Kidney glomerular epithelial cell (primary cell): ENCODE measurements around the gene AGPAT4.

Source experiments
- DNase-seq: peaks from one replicate; lab custom pipeline; 2025; lab: John Stamatoyannopoulos, UW

The AGPAT4 gene

DNA sequence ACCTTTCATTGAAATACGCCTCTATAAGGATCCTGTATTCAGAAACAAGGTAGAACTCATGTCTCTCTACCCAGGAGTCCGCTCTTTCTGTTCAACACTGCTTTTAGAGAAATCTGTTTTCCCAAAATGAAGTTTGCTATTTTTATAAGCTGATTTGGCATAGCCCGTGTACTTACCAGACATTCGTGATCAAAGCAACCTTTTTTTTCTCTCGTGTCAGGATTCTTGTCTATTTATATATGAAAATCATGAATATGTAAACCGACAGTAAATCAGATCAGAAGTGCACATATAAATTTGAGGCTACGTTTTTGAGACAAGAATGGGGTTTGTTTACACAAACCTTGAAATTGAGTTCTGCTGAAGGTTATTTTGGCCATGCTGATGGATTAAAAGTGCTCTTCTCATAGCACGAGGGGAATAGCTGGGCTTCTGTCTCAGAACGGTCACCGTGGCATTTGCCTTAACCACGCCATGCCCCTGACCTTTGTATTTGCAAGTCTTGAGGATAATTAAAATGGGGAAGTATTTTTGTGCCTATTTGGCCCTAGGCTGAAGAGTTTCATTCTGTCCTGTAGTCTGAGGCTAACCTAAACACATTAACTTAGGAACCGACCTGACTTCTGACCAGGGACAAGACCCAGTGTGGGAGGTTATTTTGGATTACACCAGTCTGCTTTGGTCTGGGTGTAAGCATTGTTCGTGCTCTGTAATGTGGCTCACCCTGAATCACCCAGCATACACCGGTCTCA, 163.7 kb downstream of the AGPAT4 start:
- no peak for DNase-seq

DNA sequence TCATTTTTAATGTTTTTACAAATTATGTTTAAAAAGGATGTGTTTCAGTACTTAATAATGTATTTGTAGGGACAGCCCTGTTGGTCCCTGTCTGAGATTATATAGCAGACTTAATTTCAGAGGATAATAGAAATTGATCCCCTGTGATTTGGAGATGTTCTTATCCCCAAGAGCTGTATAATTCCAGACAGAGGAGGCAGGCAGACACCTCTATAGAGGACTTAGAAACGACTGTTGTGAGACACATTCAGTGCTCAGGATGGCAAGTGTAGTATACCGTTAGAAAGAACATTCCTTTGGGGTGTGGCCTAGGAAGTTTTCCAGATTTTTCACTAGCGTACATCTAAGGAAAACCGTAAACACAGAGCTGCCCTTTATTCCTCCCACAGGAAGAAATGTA, 164.5 kb downstream of the AGPAT4 start:
- DNase-seq: no peak

DNA sequence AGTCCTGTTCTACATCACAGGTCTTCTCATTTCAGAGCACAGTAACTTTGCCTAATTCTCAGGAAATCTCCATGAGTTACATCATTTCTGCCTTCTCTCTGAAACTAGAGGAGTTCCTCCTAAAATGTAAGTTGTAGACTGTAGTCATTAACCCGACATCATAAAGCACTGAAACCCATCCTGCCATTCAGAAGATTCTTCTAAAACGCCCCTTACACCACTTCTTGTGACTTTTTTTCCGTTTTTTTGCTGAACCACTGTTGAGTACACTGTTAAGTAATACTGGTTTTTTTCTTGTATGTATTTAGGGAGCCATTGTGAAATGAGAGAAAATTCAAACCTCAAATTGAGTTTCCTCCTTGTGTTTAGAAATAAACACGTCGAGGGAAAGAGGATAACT, 164.9 kb downstream of the AGPAT4 start:
- no peak for DNase-seq

DNA sequence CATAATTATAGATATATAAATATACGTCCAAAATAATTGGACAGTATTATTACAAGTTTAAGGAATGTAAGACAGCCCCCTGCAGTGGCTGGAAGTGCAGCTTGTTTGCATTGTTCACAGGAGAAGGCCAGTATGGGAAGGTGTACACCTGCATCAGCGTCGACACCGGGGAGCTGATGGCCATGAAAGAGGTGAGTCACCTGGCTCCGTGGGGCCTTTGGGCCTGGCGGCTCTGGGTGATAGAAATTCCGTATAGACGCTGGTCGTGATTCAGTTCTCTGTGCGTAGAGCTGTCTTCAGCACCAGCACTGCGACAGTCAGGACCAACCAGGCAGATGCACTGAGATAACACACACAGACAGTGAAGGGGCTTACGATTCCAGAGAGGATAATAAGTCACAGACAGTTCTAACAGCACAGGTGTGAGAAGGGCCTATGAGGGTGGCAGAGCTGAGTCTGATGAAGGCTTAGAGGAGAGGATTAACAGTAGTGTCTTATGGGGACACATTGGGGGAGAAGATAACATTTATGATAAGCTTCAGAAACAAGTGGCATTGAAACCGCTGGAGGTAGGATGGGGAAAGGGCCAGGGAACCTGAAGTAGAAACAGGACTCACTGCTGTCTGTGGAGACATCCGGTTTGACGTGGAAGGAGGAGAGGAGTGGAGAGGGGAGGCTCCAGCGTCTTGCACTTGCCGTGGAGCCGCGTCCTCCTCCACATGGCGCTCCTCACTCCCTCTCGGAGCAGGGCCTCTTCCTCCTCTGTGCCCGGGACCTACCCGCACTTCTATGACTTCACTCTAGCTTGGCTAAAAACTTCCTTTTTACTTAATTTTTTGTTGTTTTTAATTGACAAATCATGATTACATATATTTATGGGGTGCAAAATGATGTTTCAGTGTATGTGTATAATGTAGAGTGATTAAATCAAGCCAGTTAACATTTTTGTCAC, 165.8 kb downstream of the AGPAT4 start:
- DNase-seq: no peak

DNA sequence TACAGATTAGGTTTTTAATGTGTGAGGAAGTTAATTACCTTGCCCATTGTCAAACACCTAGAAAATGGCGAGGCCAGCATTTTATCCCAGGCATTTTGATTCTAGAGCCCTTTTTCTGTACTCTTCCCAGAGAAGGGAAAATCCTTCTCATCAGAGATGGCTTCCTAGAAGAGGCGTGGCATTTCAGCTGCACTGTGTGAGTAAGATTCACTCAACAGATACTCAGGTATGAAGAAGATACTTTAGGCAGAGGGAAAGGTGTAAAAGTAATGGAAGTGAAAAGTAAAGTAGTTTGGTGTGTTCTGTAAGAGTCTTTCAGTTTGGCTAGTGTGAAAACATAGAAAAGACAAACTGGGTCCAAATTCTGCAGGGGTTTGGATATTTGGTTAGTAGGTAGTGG, 168.5 kb downstream of the AGPAT4 start:
- no peak for DNase-seq

DNA sequence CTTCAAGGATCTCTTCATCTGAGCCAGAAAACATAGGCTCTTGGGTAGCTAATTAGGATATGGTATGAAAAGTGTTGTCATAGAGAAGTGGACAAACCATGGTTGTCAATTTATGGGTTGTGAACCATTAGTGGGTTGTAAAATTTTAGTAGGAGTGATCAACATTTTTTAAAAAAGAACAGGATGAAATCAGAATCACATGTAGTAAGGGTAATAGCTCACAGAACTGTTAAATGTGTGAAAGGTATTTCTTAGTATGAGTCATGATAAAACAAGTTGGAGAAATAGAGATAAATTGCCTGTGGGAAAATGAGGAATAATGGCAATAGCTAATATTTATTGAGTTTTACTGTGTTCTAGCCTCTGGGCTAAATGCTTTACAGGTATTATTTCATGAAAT, 168.9 kb downstream of the AGPAT4 start:
- DNase-seq: peak; percentile 28

DNA sequence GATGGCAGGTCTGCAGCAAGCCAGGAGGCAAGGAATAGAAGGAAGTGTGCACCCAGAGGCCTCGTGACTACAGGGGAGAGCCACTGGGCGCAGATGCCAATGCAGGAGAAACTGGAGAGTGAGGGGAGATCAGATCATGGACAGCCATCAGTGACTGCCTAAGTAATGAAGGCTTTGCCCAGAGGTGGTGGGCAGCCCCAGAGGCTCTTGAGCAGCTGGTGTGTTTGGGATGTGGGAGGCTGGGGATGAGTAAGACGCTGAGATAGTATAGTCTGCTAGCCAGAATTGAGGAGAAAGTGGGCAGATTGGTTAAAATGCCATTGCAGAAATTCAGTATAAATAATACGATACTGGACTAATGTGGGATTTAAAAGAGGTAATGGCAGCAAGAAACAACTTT, 170.4 kb downstream of the AGPAT4 start:
- no peak for DNase-seq

DNA sequence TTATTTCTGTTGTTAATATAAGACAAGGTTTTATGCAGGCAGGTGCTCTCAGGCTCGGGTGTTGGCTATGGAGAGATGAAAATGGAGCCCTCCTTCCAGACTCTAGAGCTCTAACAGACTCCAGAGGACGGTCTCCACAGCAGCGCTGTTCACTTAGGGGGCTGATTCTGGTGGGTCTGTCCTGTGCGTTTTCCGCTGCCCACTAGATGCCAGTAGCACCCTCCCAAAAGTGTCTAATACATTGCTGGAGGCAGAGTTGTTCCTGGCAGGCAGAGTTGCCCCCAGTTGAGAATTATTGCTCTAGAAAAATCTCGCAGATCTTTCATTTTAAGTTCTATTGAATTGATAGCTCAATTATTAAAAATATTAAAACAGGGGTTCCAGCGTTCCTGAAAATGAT, 172.3 kb downstream of the AGPAT4 start:
- DNase-seq: no peak

DNA sequence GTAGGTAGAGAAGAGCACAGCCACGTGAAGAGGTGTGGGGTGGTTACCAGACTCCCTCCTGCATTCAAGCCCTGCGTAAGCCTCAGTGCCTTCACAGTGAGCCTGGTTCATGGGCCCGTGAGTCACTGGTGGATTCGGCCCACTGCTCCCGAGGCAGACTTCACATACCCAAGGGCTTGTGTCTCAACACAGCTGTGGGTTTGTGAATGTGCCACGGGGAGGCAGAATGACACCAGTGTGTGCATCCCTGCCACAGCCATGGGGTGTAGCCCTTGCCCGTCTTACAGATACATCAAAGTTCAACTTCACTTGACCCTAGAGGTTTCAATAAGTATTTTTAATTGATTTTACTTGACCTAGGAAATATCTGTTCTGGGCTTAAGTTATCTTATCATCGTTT, 173.8 kb downstream of the AGPAT4 start:
- DNase-seq: peak; percentile 7

DNA sequence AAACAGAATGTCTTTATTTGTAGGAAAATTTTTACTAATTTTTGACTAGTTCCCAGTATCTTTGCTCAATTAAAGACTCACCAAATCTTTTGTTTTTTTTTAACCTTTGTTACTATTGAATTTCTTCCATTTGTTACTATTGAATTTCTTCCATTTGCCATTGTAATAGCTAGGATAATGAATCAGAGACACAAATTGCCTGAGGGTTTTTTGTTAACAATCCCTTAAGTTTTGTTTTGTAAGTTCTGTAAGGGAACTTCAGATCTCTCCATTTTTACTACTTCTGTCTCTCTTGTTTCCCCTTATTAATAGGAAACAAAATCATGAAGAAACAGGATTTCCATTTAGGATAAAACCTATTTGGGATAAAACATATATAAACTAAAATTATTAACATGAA, 177.9 kb downstream of the AGPAT4 start:
- no peak for DNase-seq

DNA sequence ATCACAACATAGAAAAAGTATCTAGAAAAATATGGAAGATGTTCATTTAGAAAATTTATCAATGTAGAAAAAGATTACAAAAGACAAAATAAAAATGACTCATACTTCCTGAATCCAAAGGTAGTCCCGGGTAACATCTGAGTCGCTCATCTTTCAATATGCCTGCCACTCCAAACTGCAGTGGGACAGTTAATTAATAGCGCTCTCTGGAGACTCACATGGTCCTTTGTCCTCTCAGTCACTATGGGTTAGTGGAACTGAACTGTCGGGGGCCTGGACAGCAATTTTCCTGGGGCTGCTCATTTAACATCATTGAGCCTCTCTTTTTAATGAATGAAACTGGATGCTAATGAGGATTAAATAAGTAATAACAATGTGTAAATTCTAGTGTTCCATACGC, 178.9 kb downstream of the AGPAT4 start:
- no peak for DNase-seq

DNA sequence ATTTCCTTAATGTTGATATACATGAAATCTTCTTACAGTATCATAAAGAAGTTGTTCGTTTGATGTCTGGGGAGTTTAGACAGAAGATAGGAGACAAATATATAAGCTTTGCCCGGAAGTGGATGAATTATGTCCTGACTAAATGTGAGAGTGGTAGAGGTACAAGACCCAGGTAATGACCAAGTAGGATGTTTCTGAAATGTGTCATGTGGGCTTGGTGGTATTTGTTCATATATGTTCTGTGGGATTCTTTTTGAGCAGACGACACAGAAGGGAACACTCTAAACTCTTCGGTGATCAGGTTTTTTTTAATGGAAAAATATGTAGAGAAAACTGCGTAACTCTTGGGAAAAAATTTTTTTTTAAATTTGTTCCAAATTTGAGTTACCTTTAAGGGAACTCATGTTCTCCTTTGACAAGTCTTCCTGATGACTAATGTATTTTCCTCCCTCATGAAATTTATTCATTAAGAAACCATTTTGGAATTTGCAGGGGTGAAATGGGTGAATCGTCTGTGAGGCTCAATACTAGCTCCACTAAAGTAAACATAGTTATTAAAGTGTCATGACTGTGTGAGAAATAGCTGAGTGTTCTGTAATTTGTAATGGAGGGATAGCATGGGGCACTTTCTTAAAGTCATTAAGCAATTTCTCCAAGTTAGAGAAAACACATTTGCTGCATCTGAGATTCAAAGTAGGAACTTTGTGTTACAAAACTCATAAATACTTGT, 181.7 kb downstream of the AGPAT4 start:
- peak; percentile 42 for DNase-seq

DNA sequence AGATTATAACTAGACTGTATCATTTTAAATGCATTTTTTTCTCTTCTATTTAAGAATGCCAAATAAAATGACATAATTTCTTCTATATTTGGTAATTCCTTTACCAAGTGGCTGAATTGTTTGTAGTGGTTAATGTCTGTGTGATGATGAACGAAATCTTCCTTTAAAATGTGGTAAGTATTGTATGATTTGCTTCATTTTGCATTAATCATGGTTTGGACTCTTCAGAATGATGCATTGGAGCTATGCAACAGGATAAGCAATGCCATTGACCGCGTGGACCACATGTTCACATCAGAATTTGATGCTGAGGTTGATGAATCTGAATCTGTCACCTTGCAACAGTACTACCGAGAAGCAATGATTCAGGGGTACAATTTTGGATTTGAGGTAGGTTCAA, 182.7 kb downstream of the AGPAT4 start:
- no peak for DNase-seq

DNA sequence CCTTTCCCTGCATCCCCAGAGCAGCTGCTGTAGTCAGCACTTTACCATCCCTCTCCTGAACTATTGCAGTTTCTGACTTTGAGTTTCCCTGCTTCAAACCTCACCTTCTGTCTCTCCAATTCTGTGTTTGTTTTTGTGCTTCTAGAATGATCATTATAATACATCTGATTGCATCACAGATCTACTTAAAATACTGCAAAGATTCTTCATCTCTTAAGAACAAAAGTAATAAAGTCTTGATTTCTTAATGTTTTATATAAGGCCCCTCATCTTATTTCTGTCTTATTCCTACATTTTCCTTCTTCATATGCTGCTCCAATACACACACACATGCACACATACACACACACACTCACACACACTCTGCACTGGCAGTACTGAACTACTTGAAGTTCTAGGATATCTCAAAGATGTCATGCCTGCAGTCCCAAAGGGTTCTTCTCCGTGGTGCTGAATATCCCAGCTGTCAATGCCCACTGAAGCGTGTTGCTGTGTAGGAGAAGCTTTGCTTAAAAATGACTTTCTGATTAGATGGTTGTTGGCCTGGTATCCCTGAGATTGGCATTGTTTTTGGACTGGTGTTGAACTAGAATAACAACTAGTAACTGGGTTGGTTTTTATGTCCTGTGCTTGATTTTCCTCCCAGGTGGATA, 185.1 kb downstream of the AGPAT4 start:
- no peak for DNase-seq

DNA sequence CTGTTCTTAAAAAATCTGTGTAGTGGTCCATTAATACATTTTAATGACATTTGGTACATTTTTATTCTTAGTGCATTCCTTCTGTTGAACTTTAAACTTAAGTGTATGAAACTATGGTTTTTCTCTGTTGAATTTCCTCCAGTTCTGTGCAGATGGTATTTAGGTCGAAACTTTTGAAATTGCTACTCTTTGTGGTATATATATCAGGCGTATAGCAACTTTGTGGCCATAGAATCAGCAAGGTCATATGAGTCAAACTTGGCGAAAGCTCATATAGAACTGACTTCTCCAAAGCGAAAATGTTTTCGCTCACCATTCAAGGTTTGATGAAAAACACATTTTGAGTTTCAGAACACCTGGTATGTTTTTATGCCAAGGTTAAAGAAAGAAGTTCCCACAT, 188.6 kb downstream of the AGPAT4 start:
- no peak for DNase-seq

DNA sequence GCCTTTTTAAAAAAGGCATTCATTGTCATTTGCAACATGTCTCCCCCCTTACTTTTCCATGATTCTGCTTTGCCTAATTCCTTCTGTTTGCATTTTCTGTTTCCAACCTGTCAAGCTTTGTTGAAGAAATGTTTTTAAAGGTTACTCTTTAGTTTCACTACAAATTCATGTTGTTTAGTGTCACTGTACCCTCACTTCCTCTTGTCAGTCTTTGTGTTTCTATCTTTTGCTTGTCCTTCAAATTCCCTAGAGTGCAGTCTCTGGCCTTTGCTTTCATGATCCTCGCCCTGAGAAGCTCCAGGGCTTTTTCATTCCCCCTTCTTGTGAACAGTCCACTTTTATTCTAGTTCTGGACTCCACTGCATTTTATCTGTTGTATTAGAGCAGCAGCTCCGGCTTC, 191.6 kb downstream of the AGPAT4 start:
- no peak for DNase-seq

DNA sequence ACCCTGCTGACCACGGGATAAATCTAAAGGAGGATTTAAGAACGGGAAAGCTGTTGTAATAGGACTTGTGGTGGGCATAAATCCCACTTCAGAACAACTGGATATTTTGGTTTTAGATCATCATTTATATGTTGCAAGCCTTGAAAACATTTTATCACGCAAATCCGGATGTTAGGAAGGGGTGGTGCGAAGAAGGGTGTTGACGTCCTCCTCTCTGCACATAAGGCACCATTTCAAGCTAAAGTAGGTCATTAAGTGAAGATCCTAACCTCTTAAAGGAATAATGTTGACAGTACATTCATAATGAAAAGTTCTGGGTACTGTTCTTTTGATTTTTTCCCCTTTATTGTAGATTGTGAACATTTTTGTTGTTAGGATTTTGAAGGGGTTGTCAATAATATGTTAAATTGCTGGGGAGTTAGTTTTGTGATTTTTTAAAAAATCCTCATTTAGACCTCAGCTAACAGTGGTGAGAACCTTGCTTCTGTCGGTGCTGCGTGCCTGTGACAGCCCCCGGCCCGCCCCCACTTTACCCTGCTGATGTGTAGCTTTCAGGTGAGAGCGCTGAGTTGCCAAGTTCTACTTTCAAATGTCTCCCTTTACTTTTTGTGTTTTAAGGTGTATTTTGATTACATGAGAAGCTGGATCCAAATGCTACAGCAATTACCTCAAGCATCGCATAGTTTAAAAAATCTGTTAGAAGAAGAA, 193.4 kb downstream of the AGPAT4 start:
- no peak for DNase-seq
